HCT116 (cell line): ENCODE measurements around the gene KPRP. TPM values are rescaled to one million over a fixed set of nuclear protein-coding genes. Genes with fewer than 3 reads are reported as not detected.

ENCODE experiments used
- ATAC-seq: fragments of 200-7000 bp; cut with Tn5 transposase; 2 replicates; pipeline ENCODE4 v1.9.1; 2020; ENCODE audit warnings: mild to moderate bottlenecking, moderate library complexity
- BruUV-seq: library from RNA; stranded (reverse); fragments of 400-500 nt; replicated peaks from 2 replicates; lab custom pipeline; 2021; lab: Mats Ljungman, UMichigan
- CTCF ChIA-PET: fragments of 300-600 bp; sonication (Branson Sonifier 250); formaldehyde crosslinking; loops from one replicate; lab custom pipeline; 2021; ENCODE audit warnings: antibody characterized with exemption; lab: Charles Lee
- POLR2A ChIA-PET: fragments of 300-600, 350-600 bp; sonication (Branson Sonifier 250); formaldehyde crosslinking; loops from one replicate; lab custom pipeline; 2021; ENCODE audit warnings: antibody characterized with exemption; lab: Charles Lee
- RAD21 ChIA-PET, 2 experiments: fragments of 300-600 bp; sonication (Branson Sonifier 250); formaldehyde crosslinking; loops; one replicate each; lab custom pipeline; 2023; ENCODE audit warnings: low total read pairs in 2 of 2; ENCODE audit not compliant: uncharacterized antibody in 2 of 2, unreplicated experiment in 2 of 2, low non-redundant PET in 1 of 2; lab: Charles Lee
- DNase-seq: peaks from one replicate; pipeline ENCODE4 v3.0.0-alpha.2; 2010; ENCODE audit warnings: low read depth, low spot score
- H2AFZ ChIP-seq: fragments of 200-600 bp; shearing (Covaris generic), sonication (generic); 2 replicates; pipeline ENCODE4 v1.6.1; 2017; ENCODE audit warnings: low read depth, mixed run types, mixed read lengths, antibody characterized with exemption, low read length; ENCODE audit not compliant: poor library complexity, severe bottlenecking
- H3K27ac ChIP-seq: 2 replicates; pipeline ENCODE4 v1.5.1; 2012; ENCODE audit warnings: low read depth, low read length
- H3K27me3 ChIP-seq: fragments of 200-600 bp; sonication (generic); 2 replicates; pipeline ENCODE4 v1.6.1; 2016; ENCODE audit warnings: mixed run types, low read length, mixed read lengths; ENCODE audit not compliant: insufficient read depth
- H3K36me3 ChIP-seq, 2 experiments: fragments of 200-500 bp in 1 of 2; fragments of 200-600 bp in 1 of 2; sonication (Bioruptor generic) in 1 of 2; sonication (generic) in 1 of 2; 2 replicates each; pipeline versions ENCODE4 v1.5.1 to v1.6.1; 2014 to 2016; ENCODE audit warnings: low read length in 2 of 2, inconsistent platforms in 1 of 2, mixed read lengths in 1 of 2, mixed run types in 1 of 2; ENCODE audit not compliant: insufficient read depth in 2 of 2, control insufficient read depth in 1 of 2
- H3K4me1 ChIP-seq, 2 experiments: fragments of 200-600 bp in 1 of 2; sonication (generic) in 1 of 2; 2 replicates each; pipeline versions ENCODE4 v1.5.1 to v1.6.1; 2012 to 2017; ENCODE audit warnings: low read length in 2 of 2, inconsistent platforms in 1 of 2, mild to moderate bottlenecking in 1 of 2, mixed read lengths in 1 of 2, mixed run types in 1 of 2, moderate library complexity in 1 of 2; ENCODE audit not compliant: insufficient read depth in 2 of 2, control insufficient read depth in 1 of 2
- H3K4me2 ChIP-seq: fragments of 200-600 bp; sonication (generic); 2 replicates; pipeline ENCODE4 v1.6.1; 2017; ENCODE audit warnings: mixed run types, low read length, mixed read lengths
- H3K4me3 ChIP-seq, 2 experiments: fragments of 200-600 bp in 1 of 2; sonication (generic) in 1 of 2; replicated peaks in 1 of 2; 2 replicates each; pipeline ENCODE4 v1.5.1; 2011 to 2016; ENCODE audit warnings: low read length in 2 of 2, control low read depth in 1 of 2, low read depth in 1 of 2, mild to moderate bottlenecking in 1 of 2, mixed read lengths in 1 of 2, mixed run types in 1 of 2
- H3K79me2 ChIP-seq: fragments of 200-600 bp; sonication (generic); 2 replicates; pipeline ENCODE4 v1.6.1; 2017; ENCODE audit warnings: mild to moderate bottlenecking, mixed run types, low read length, moderate library complexity, mixed read lengths; ENCODE audit not compliant: insufficient read depth
- H3K9ac ChIP-seq: fragments of 200-600 bp; sonication (generic); 2 replicates; pipeline ENCODE4 v1.6.1; 2016; ENCODE audit warnings: low read length, mixed read lengths
- H3K9me2 ChIP-seq: fragments of 200-600 bp; sonication (generic), shearing (Covaris generic); 2 replicates; pipeline ENCODE4 v1.6.1; 2017; ENCODE audit warnings: mixed run types, mild to moderate bottlenecking, moderate library complexity; ENCODE audit not compliant: insufficient read depth
- H3K9me3 ChIP-seq, 2 experiments: fragments of 200-500 bp in 1 of 2; fragments of 200-600 bp in 1 of 2; sonication (Bioruptor generic) in 1 of 2; sonication (generic) in 1 of 2; 2 replicates each; pipeline ENCODE4 v1.6.1; 2014 to 2017; ENCODE audit warnings: low read length in 2 of 2, mixed read lengths in 2 of 2, inconsistent platforms in 1 of 2, low read depth in 1 of 2, mild to moderate bottlenecking in 1 of 2, mixed run types in 1 of 2, moderate library complexity in 1 of 2; ENCODE audit not compliant: control insufficient read depth in 1 of 2, insufficient read depth in 1 of 2
- H4K20me1 ChIP-seq: fragments of 200-600 bp; sonication (generic), shearing (Covaris generic); 2 replicates; pipeline ENCODE4 v1.6.1; 2017; ENCODE audit warnings: mixed run types, mild to moderate bottlenecking, moderate library complexity; ENCODE audit not compliant: insufficient read depth
- ATF3 ChIP-seq: IDR thresholded peaks from 2 replicates; pipeline ENCODE4 v1.6.1; 2012
- CBX3 ChIP-seq: IDR thresholded peaks from 2 replicates; pipeline ENCODE4 v1.6.1; 2012; ENCODE audit warnings: low read depth
- CEBPB ChIP-seq: IDR thresholded peaks from 2 replicates; pipeline ENCODE4 v1.6.1; 2012; ENCODE audit warnings: low read depth
- CTCF ChIP-seq, 3 experiments: fragments of 200-600 bp in 1 of 3; sonication (generic) in 1 of 3; IDR thresholded peaks in 2 of 3; conservative IDR thresholded peaks in 1 of 3; 2 replicates each; pipeline ENCODE4 v1.5.1; 2012 to 2017; ENCODE audit warnings: low read depth in 2 of 3, low read length in 2 of 3, antibody characterized with exemption in 1 of 3, borderline replicate concordance in 1 of 3, control low read depth in 1 of 3, mild to moderate bottlenecking in 1 of 3, mixed read lengths in 1 of 3, mixed run types in 1 of 3, moderate library complexity in 1 of 3; ENCODE audit not compliant: insufficient read depth in 1 of 3
- ELF1 ChIP-seq: IDR thresholded peaks from 2 replicates; pipeline ENCODE4 v1.6.1; 2012; ENCODE audit warnings: low read depth, borderline replicate concordance
- EZH2 ChIP-seq: fragments of 200-600 bp; sonication (generic); IDR thresholded peaks from 2 replicates; pipeline ENCODE4 v1.6.1; 2017; ENCODE audit warnings: antibody characterized with exemption, mixed run types
- FOSL1 ChIP-seq: IDR thresholded peaks from 2 replicates; pipeline ENCODE4 v1.6.1; 2012; ENCODE audit warnings: low read depth
- MAX ChIP-seq: IDR thresholded peaks from 2 replicates; pipeline ENCODE4 v1.6.1; 2012
- POLR2A ChIP-seq: IDR thresholded peaks from 2 replicates; pipeline ENCODE4 v1.7.0; 2011; ENCODE audit warnings: borderline replicate concordance; ENCODE audit not compliant: insufficient read depth, insufficient read length; ENCODE audit errors: extremely low read depth
- POLR2AphosphoS5 ChIP-seq: IDR thresholded peaks from 2 replicates; pipeline ENCODE4 v1.6.1; 2011; ENCODE audit warnings: mild to moderate bottlenecking, low read depth, low read length, moderate library complexity
- RAD21 ChIP-seq: IDR thresholded peaks from 2 replicates; pipeline ENCODE4 v1.6.1; 2012; ENCODE audit warnings: low read depth, mild to moderate bottlenecking
- REST ChIP-seq: IDR thresholded peaks from 2 replicates; pipeline ENCODE4 v1.6.1; 2012; ENCODE audit warnings: low read depth
- SIN3A ChIP-seq: IDR thresholded peaks from 2 replicates; pipeline ENCODE4 v1.6.1; 2012; ENCODE audit warnings: low read depth
- SP1 ChIP-seq: IDR thresholded peaks from 2 replicates; pipeline ENCODE4 v1.6.1; 2012; ENCODE audit warnings: low read depth
- TCF7L2 ChIP-seq: IDR thresholded peaks from 2 replicates; pipeline ENCODE4 v1.7.0; 2011; ENCODE audit warnings: borderline replicate concordance, inconsistent platforms; ENCODE audit not compliant: insufficient read depth, insufficient read length; ENCODE audit errors: extremely low read depth
- YY1 ChIP-seq: IDR thresholded peaks from 2 replicates; pipeline ENCODE4 v1.6.1; 2011; ENCODE audit warnings: low read length, low read depth, moderate library complexity, mild to moderate bottlenecking; ENCODE audit not compliant: insufficient replicate concordance; ENCODE audit errors: extremely low read depth
- intact Hi-C: fragments of 100-400 bp; cut with micrococcal nuclease; formaldehyde crosslinking; loops from 2 replicates; pipeline ENCODE4 v1.10.0; 2022
- total RNA-seq: library from RNA; stranded (reverse); gene quantifications from one replicate; pipeline ENCODE4 v1.2.1, GENCODE V29; 2021; ENCODE audit not compliant: unreplicated experiment
- TF ChIP-seq, protein P1 (sequence below): IDR thresholded peaks from 2 replicates; pipeline ENCODE4 v1.6.1; 2011; ENCODE audit warnings: mild to moderate bottlenecking, low read length, moderate library complexity; ENCODE audit not compliant: insufficient replicate concordance; ENCODE audit errors: extremely low read depth

KPRP gene
- total RNA-seq, 1 experiment from 2014 or later, result not detected

DNA sequence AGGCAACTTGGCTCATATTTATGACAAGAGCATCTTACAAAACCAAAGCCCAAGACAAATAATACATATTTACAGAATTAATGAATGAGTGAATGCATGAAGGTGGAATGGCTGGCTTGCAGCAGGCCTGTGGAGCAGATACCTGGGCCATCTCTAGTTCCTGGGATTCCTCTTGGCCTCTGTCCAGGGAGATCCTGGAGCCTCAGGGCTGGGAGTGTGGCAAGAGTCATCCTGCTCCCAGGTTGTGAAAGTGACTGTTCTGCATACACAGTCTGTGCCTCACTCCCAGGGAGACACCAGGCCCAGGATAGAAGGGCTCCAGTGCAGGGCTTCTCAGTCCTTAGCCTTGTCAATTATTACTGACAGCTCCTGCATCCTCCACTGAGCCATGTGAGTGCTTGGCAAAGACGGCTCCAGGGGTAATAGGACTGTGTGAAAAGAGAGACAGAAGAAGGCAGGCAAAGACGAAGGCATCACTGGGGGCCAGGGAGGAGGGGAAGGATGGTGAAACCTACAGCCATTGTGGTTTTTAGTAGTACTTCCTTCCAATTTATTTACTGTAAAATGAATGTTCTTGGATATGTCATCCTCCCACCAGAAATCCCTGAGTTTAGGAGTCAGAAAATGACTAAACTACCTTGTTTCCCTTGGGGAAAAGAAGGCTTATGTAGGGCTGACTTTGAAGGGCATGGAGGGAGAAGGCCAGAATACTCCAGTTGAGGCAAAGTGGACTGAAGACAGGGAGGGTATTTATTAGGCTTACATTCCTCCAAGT, 14.3 kb upstream of the KPRP start:
- Histone ChIP-seq H3K9ac (no peak overlapping the region), H3K79me2 (no peaks in the 10 kb centered on the region), H3K9me3 (no peaks in the 10 kb centered on the region), H3K4me3 (no peak overlapping the region), H3K4me2 (no peak overlapping the region), H3K9me2 (no peaks in the 10 kb centered on the region), H3K4me1 (no peaks in the 10 kb centered on the region), H3K27ac (no peak overlapping the region), H4K20me1 (no peaks in the 10 kb centered on the region), H2AFZ (no peak overlapping the region), H3K36me3 (no peaks in the 10 kb centered on the region), H3K27me3 (peaks cover 27% of the 10 kb centered on the region)
- TF ChIP-seq SP1 (no peak), TCF7L2 (no peak), POLR2A (no peak), REST (no peak), SIN3A (no peak), CBX3 (no peak), CEBPB (no peak), FOSL1 (no peak), ELF1 (no peak), YY1 (no peak), ATF3 (no peak), RAD21 (no peak), POLR2AphosphoS5 (no peak), EZH2 (no peak), MAX (no peak), CTCF (IDR thresholded peaks at IDR 0.05 in 2 of 3, conservative IDR thresholded peaks at IDR 0.05 in 1 of 3; ENCODE audit: borderline replicate concordance in 1 of 3, insufficient read depth in 1 of 3, low read depth in 2 of 3, low read length in 2 of 3) (no peak)
- TF ChIP-seq, protein P1, sequence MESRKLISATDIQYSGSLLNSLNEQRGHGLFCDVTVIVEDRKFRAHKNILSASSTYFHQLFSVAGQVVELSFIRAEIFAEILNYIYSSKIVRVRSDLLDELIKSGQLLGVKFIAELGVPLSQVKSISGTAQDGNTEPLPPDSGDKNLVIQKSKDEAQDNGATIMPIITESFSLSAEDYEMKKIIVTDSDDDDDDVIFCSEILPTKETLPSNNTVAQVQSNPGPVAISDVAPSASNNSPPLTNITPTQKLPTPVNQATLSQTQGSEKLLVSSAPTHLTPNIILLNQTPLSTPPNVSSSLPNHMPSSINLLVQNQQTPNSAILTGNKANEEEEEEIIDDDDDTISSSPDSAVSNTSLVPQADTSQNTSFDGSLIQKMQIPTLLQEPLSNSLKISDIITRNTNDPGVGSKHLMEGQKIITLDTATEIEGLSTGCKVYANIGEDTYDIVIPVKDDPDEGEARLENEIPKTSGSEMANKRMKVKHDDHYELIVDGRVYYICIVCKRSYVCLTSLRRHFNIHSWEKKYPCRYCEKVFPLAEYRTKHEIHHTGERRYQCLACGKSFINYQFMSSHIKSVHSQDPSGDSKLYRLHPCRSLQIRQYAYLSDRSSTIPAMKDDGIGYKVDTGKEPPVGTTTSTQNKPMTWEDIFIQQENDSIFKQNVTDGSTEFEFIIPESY, result no peak
- DNase-seq (no peak), ATAC-seq (no peak)
- ChIA-PET CTCF (no interaction called here), POLR2A (no interaction called here), RAD21 (no interaction called here)
- intact Hi-C loops, result no loop called here
- no TSS peak for BruUV-seq
